SK-N-SH treated with all-trans-retinoic acid at 6 μM for 48 hours (cell line): ENCODE measurements around the gene NCAPG2.
A peak's percentile ranks its signal among the peaks of the same experiment; 100 is the strongest.

Experiments
- ATAC-seq: fragments of 200-7000 bp; cut with Tn5 transposase; 3 replicates; pipeline ENCODE4 v1.9.1; 2020; ENCODE audit warnings: mild to moderate bottlenecking, moderate library complexity
- ARNTL ChIP-seq: fragments of 450-650 bp; formaldehyde crosslinking; IDR thresholded peaks from 2 replicates; pipeline ENCODE4 v1.5.0; 2020; ENCODE audit warnings: low read depth, mild to moderate bottlenecking, moderate library complexity, borderline replicate concordance
- CSDC2 ChIP-seq: fragments of 250-450 bp; sonication (Bioruptor Pico); IDR thresholded peaks from 2 replicates; pipeline ENCODE4 v1.5.0; 2020; ENCODE audit warnings: mild to moderate bottlenecking, moderate library complexity
- ESRRG ChIP-seq: fragments of 250-450 bp; sonication (Bioruptor Pico); IDR thresholded peaks from 2 replicates; pipeline ENCODE4 v1.6.1; 2021; ENCODE audit warnings: mild to moderate bottlenecking
- GLIS3 ChIP-seq: fragments of 250-450 bp; sonication (Bioruptor Pico); IDR thresholded peaks from 2 replicates; pipeline ENCODE4 v1.5.0; 2020; ENCODE audit warnings: mild to moderate bottlenecking, moderate library complexity
- OSR1 ChIP-seq: fragments of 250-450 bp; sonication (Bioruptor Pico); IDR thresholded peaks from 2 replicates; pipeline ENCODE4 v1.8.0; 2022; ENCODE audit warnings: moderate library complexity, mild to moderate bottlenecking, inconsistent platforms
- RARB ChIP-seq: fragments of 250-450 bp; sonication (Bioruptor Pico); IDR thresholded peaks from 2 replicates; pipeline ENCODE4 v1.8.0; 2021; ENCODE audit warnings: mild to moderate bottlenecking, moderate library complexity
- SNAI2 ChIP-seq: fragments of 250-450 bp; sonication (Bioruptor Pico); IDR thresholded peaks from 2 replicates; pipeline ENCODE4 v1.5.0; 2020; ENCODE audit warnings: mild to moderate bottlenecking, moderate library complexity
- TCF4 ChIP-seq: fragments of 250-450 bp; sonication (Bioruptor Pico); IDR thresholded peaks from 2 replicates; pipeline ENCODE4 v1.8.0; 2021; ENCODE audit warnings: mild to moderate bottlenecking, moderate library complexity, borderline replicate concordance
- TOX ChIP-seq: fragments of 250-450 bp; sonication (Bioruptor Pico); IDR thresholded peaks from 2 replicates; pipeline ENCODE4 v1.8.0; 2021; ENCODE audit warnings: mild to moderate bottlenecking, moderate library complexity, borderline replicate concordance
- ZC3H10 ChIP-seq: fragments of 250-450 bp; sonication (Bioruptor Pico); IDR thresholded peaks from 2 replicates; pipeline ENCODE4 v1.5.1; 2021; ENCODE audit warnings: mild to moderate bottlenecking, moderate library complexity
- ZFP3 ChIP-seq: fragments of 250-450 bp; sonication (Bioruptor Pico); IDR thresholded peaks from 2 replicates; pipeline ENCODE4 v1.5.0; 2020; ENCODE audit warnings: mild to moderate bottlenecking, moderate library complexity
- ZFP30 ChIP-seq: fragments of 450-650 bp; formaldehyde crosslinking; IDR thresholded peaks from 2 replicates; pipeline ENCODE4 v1.5.0; 2022; ENCODE audit warnings: mild to moderate bottlenecking, moderate library complexity
- ZNF565 ChIP-seq: fragments of 450-650 bp; formaldehyde crosslinking; conservative IDR thresholded peaks from 2 replicates; pipeline ENCODE4 v1.5.0; 2020; ENCODE audit warnings: low read depth, mild to moderate bottlenecking, moderate library complexity
- ZNF70 ChIP-seq: fragments of 450-650 bp; formaldehyde crosslinking; IDR thresholded peaks from 2 replicates; pipeline ENCODE4 v1.5.0; 2020; ENCODE audit warnings: mild to moderate bottlenecking, moderate library complexity
- TF ChIP-seq, protein P1 (sequence below): fragments of 250-450 bp; sonication (Bioruptor Pico); IDR thresholded peaks from 2 replicates; pipeline ENCODE4 v1.8.0; 2021; ENCODE audit warnings: low read depth, mild to moderate bottlenecking, moderate library complexity, borderline replicate concordance
- TF ChIP-seq, protein P2 (sequence below): fragments of 250-450 bp; sonication (Bioruptor Pico); IDR thresholded peaks from 2 replicates; pipeline ENCODE4 v1.5.1; 2021; ENCODE audit warnings: mild to moderate bottlenecking, moderate library complexity
- TF ChIP-seq, protein P3 (sequence below): fragments of 250-450 bp; sonication (Bioruptor Pico); IDR thresholded peaks from 2 replicates; pipeline ENCODE4 v1.5.0; 2020; ENCODE audit warnings: mild to moderate bottlenecking, moderate library complexity
- TF ChIP-seq, protein P4 (sequence below): fragments of 250-450 bp; sonication (Bioruptor Pico); IDR thresholded peaks from 2 replicates; pipeline ENCODE4 v1.8.0; 2020; ENCODE audit warnings: mild to moderate bottlenecking, moderate library complexity, borderline replicate concordance
- TF ChIP-seq, protein P5 (sequence below): fragments of 250-450 bp; sonication (Bioruptor Pico); IDR thresholded peaks from 2 replicates; pipeline ENCODE4 v1.5.1; 2020; ENCODE audit warnings: low read depth, mild to moderate bottlenecking, moderate library complexity

The NCAPG2 gene

DNA sequence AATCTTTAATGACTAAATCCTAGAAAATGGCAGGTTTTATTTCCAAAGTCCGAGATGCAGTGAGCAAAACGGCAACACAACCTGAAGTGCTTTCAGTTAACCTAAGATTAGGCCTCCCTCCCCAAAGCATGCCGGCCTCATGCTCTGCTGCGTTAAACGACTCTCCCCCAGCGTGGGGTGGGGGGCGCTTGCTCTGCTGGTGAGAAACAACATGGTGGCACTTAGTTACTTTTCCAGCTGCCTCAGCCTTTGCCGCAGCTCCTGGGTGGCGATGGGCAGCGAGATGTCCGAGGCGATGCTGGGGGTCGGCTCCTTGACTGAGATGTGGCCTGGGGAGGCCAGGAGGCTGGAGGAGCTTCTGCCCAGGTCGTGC is 36.7 kb upstream of the NCAPG2 start:
- no peak for ATAC-seq
- 0 out of 2 replicates have a peak, but pooled peaks have one; percentile 0 for TF ChIP-seq ZFP3 (CRISPR knock-in tag)
- TF ChIP-seq TCF4 (CRISPR knock-in tag), result no peak

DNA sequence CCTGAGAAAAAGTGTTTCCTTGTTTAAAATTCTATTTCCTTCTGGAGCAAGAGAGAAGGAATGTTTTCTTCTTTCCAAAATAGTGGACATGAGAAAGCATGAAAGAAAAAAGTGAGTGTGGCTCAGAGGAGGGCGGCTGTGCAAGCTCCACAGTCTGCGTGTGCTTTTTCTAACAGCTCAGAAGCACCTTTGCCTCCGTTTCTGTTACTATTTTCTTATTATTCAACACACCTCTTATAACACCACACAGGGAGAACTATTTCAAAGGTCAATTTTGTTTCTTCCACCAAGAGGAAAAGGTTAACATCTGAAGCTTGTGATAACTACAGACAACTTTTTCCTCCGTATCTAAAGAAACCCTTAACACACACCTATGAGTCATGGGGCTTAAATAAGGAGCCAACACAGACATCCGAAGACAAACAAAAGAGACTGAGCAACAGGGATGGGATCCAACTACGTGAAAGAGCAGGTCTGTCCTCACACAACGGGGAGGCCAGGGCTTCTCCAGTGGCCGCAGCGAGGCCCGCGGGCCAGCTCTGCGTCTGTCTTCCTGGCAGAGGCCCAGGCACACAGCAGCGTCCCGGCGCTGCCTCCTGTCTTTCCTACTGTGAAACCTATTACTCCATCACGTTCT is 36.2 kb upstream of the NCAPG2 start:
- ATAC-seq, result peak; percentile 48; the same call in 2 of the 3 replicates
- TF ChIP-seq ZFP3 (CRISPR knock-in tag) (0 out of 2 replicates have a peak, but pooled peaks have one; percentile 18), RARB (no peak)

DNA sequence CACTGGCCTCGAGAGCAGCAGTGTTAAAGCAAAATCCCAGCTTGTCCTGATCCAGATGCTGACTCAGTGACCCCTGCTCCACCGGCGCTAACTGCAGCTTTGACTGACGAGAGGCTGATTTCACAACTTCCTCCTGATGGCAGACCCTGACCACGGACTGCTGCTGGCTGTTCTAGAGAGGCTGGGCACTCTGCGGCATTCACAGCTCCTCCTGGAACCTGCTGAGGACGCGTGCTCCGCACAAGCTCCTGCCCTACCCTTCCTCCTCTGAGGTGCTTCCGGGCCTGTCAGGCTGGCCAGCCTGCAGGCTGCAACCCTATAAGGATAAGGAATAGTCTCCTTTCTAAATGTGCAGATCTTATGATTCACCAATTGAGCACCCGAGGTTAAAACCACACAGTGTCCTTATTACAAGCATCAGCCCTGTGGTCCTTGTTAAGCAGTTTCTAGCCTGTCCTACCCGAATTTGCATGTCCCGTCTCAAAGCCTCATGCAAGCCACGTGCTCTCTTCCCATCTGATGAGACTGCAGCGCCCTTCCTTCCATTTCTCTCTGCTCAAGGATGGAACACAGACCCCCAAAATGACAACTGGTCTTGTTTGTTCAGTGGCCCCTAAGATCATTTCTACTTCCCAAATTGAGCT is 35.5 kb upstream of the NCAPG2 start:
- TF ChIP-seq ARNTL (CRISPR knock-in tag) (no peak), ZFP3 (CRISPR knock-in tag) (no peak), OSR1 (CRISPR knock-in tag) (no peak), ZNF70 (CRISPR knock-in tag) (no peak), CSDC2 (CRISPR knock-in tag) (no peak), ZC3H10 (no peak), ZNF565 (CRISPR knock-in tag) (no peak), TOX (CRISPR knock-in tag) (no peak)
- TF ChIP-seq, protein P1, sequence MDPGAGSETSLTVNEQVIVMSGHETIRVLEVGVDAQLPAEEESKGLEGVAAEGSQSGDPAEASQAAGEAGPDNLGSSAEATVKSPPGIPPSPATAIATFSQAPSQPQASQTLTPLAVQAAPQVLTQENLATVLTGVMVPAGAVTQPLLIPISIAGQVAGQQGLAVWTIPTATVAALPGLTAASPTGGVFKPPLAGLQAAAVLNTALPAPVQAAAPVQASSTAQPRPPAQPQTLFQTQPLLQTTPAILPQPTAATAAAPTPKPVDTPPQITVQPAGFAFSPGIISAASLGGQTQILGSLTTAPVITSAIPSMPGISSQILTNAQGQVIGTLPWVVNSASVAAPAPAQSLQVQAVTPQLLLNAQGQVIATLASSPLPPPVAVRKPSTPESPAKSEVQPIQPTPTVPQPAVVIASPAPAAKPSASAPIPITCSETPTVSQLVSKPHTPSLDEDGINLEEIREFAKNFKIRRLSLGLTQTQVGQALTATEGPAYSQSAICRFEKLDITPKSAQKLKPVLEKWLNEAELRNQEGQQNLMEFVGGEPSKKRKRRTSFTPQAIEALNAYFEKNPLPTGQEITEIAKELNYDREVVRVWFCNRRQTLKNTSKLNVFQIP (CRISPR knock-in tag), result no peak
- TF ChIP-seq, protein P2, sequence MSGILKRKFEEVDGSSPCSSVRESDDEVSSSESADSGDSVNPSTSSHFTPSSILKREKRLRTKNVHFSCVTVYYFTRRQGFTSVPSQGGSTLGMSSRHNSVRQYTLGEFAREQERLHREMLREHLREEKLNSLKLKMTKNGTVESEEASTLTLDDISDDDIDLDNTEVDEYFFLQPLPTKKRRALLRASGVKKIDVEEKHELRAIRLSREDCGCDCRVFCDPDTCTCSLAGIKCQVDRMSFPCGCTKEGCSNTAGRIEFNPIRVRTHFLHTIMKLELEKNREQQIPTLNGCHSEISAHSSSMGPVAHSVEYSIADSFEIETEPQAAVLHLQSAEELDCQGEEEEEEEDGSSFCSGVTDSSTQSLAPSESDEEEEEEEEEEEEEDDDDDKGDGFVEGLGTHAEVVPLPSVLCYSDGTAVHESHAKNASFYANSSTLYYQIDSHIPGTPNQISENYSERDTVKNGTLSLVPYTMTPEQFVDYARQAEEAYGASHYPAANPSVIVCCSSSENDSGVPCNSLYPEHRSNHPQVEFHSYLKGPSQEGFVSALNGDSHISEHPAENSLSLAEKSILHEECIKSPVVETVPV, result no peak
- TF ChIP-seq, protein P3, sequence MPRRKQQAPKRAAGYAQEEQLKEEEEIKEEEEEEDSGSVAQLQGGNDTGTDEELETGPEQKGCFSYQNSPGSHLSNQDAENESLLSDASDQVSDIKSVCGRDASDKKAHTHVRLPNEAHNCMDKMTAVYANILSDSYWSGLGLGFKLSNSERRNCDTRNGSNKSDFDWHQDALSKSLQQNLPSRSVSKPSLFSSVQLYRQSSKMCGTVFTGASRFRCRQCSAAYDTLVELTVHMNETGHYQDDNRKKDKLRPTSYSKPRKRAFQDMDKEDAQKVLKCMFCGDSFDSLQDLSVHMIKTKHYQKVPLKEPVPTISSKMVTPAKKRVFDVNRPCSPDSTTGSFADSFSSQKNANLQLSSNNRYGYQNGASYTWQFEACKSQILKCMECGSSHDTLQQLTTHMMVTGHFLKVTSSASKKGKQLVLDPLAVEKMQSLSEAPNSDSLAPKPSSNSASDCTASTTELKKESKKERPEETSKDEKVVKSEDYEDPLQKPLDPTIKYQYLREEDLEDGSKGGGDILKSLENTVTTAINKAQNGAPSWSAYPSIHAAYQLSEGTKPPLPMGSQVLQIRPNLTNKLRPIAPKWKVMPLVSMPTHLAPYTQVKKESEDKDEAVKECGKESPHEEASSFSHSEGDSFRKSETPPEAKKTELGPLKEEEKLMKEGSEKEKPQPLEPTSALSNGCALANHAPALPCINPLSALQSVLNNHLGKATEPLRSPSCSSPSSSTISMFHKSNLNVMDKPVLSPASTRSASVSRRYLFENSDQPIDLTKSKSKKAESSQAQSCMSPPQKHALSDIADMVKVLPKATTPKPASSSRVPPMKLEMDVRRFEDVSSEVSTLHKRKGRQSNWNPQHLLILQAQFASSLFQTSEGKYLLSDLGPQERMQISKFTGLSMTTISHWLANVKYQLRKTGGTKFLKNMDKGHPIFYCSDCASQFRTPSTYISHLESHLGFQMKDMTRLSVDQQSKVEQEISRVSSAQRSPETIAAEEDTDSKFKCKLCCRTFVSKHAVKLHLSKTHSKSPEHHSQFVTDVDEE (CRISPR knock-in tag), result no peak
- TF ChIP-seq, protein P4, sequence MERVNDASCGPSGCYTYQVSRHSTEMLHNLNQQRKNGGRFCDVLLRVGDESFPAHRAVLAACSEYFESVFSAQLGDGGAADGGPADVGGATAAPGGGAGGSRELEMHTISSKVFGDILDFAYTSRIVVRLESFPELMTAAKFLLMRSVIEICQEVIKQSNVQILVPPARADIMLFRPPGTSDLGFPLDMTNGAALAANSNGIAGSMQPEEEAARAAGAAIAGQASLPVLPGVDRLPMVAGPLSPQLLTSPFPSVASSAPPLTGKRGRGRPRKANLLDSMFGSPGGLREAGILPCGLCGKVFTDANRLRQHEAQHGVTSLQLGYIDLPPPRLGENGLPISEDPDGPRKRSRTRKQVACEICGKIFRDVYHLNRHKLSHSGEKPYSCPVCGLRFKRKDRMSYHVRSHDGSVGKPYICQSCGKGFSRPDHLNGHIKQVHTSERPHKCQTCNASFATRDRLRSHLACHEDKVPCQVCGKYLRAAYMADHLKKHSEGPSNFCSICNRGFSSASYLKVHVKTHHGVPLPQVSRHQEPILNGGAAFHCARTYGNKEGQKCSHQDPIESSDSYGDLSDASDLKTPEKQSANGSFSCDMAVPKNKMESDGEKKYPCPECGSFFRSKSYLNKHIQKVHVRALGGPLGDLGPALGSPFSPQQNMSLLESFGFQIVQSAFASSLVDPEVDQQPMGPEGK, result no peak
- TF ChIP-seq, all 23 proteins: peak for 0
- ATAC-seq, result no peak; the same call in 2 of the 3 replicates

DNA sequence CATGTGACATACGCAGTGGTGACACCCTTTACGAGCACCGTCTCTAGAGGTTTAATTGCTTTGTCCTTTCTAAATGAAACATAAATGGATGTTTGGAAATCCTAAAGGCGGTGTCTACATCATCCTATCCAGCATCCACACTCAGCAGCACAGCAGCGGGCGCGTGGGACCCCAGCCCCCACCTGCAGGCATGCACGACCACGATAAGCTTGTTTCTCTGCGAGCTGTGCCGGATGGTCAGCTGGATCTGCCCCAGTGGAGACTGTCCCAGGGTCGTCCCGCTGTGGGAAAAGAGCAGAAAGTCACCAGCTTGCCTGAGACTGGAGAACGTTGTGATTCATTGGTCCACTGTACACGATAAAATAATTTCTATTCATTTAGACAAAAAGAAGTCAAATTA is 34.2 kb upstream of the NCAPG2 start:
- ATAC-seq, result no peak
- no peak for TF ChIP-seq OSR1 (CRISPR knock-in tag)
- no peak for TF ChIP-seq ESRRG (CRISPR knock-in tag)
- TF ChIP-seq, protein P3 (CRISPR knock-in tag), result no peak
- no peak for TF ChIP-seq GLIS3 (CRISPR knock-in tag)
- TF ChIP-seq, protein P5, sequence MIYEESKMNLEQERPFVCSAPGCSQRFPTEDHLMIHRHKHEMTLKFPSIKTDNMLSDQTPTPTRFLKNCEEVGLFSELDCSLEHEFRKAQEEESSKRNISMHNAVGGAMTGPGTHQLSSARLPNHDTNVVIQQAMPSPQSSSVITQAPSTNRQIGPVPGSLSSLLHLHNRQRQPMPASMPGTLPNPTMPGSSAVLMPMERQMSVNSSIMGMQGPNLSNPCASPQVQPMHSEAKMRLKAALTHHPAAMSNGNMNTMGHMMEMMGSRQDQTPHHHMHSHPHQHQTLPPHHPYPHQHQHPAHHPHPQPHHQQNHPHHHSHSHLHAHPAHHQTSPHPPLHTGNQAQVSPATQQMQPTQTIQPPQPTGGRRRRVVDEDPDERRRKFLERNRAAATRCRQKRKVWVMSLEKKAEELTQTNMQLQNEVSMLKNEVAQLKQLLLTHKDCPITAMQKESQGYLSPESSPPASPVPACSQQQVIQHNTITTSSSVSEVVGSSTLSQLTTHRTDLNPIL (CRISPR knock-in tag), result no peak
- TF ChIP-seq, protein P1 (CRISPR knock-in tag), result no peak
- TF ChIP-seq SNAI2 (CRISPR knock-in tag), result no peak
- no peak for TF ChIP-seq ZFP30
- TF ChIP-seq ZC3H10, result no peak
- no peak for TF ChIP-seq ZNF70 (CRISPR knock-in tag)
- no peak for TF ChIP-seq CSDC2 (CRISPR knock-in tag)
